Breast epithelium (tissue), 3 donors: ENCODE measurements around the gene LDAH.

Experiments
- POLR2A ChIP-seq: fragments of 450-650 bp; IDR thresholded peaks from one replicate; pipeline ENCODE4 v1.6.1; 2016; ENCODE audit warnings: antibody characterized with exemption, mild to moderate bottlenecking, moderate library complexity
- POLR2AphosphoS5 ChIP-seq, 3 donors: sonication (generic); formaldehyde crosslinking; IDR thresholded peaks; one replicate each; pipeline ENCODE4 v1.6.1; 2017; ENCODE audit warnings: antibody characterized with exemption in 3 of 3
- TF ChIP-seq, protein P1 (sequence below), 3 donors: fragments of 450-650 bp; IDR thresholded peaks; one replicate each; pipeline ENCODE4 v1.5.1; 2016 to 2017; ENCODE audit warnings: antibody characterized with exemption in 3 of 3, mild to moderate bottlenecking in 3 of 3, moderate library complexity in 3 of 3

DNA sequence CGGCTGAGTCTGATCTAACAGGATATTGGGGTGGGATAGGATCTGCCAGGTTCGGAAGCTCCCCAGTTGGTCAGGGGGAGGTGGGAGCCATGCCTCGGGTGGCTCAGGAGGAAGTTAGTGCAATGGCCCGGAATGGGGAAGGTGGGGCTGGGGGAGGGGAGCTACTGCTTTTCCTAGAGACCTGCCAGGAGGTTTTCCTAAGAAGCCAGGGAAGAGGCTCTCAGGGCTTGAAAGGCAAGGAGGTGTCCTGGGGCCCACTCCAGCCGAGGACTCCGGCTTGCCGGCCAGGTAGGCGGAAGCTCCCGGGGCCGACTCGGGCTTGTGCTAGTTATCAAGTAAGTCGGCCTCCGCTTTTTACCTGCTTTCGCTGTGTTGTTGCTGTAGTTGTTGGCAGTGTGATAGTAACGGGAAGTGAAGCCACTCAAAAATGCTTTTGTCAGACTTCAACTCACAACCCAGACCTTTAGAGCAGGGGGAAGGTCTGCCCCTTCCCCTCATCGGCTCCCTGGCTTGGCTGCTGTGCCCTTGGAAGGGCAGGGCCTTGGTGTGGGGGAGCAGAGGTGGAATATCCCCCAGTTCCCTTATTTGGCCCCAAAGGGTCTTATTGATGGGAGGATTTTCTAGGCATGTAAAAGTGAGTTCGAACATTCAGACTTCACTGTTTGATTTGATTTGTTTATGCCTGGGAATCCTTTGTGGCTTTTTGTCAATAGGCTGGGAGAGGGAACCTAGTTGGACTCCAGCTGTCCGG, 150.5 kb downstream of the LDAH start:
- TF ChIP-seq, protein P1, sequence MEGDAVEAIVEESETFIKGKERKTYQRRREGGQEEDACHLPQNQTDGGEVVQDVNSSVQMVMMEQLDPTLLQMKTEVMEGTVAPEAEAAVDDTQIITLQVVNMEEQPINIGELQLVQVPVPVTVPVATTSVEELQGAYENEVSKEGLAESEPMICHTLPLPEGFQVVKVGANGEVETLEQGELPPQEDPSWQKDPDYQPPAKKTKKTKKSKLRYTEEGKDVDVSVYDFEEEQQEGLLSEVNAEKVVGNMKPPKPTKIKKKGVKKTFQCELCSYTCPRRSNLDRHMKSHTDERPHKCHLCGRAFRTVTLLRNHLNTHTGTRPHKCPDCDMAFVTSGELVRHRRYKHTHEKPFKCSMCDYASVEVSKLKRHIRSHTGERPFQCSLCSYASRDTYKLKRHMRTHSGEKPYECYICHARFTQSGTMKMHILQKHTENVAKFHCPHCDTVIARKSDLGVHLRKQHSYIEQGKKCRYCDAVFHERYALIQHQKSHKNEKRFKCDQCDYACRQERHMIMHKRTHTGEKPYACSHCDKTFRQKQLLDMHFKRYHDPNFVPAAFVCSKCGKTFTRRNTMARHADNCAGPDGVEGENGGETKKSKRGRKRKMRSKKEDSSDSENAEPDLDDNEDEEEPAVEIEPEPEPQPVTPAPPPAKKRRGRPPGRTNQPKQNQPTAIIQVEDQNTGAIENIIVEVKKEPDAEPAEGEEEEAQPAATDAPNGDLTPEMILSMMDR (IDR thresholded peaks at IDR 0.05), result no peak
- TF ChIP-seq POLR2A (no peak), POLR2AphosphoS5 (IDR thresholded peaks at IDR 0.05) (no peak)
